GM10266 (cell line): ENCODE data around the gene SLC35F3.

Source experiments
- DNase-seq: peaks from one replicate; pipeline ENCODE4 v3.0.0; 2012; ENCODE audit errors: extremely low spot score
- TF ChIP-seq, protein P1 (sequence below): IDR thresholded peaks from 2 replicates; pipeline ENCODE4 v1.5.1; 2012; ENCODE audit warnings: mild to moderate bottlenecking, low read depth; ENCODE audit not compliant: control insufficient read depth, insufficient read depth; ENCODE audit errors: missing control alignments

The SLC35F3 gene

DNA sequence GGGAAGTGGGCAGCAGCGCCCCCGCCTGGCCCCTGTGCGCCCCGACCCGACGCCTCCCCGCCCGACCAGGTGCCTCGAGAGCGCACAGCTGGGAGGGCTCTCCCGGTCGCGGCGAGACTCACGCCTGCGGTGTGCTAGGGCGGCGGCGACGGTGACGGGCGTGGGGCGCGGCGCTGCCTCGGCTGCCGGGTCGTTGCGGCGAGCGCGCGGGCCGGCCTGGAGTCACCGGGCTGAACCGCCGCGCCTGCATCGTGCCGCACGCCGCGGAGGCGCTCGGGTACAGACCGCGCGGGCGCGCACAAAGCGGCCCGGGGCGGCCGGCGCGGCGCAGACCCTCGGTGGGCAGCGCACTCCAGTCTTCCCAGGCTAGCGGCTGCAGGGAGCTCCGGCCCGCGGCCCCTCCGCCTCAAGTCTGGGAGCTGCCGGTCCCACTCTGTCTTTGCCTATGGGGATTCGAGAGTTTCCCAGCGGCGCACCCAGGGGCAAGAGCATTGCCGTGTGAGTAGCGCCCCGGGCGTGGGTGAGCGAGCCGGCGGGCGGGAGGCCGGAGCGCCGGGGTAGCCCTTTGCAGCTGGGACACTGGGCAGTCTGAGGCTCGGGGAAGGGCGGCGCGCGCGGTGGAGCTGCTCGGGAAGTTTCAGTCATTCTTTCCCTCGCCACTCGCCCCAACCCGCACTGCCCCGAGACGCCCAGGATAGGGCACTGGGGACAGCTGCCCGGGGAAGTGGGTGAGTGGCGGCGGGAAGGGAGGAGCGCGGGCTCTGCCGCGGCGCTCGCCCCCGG is at the start of gene SLC35F3:
SLC35F3 (plus strand) TSS at position 44 of the 783 bp plus-strand sequence.
- TF ChIP-seq, protein P1, sequence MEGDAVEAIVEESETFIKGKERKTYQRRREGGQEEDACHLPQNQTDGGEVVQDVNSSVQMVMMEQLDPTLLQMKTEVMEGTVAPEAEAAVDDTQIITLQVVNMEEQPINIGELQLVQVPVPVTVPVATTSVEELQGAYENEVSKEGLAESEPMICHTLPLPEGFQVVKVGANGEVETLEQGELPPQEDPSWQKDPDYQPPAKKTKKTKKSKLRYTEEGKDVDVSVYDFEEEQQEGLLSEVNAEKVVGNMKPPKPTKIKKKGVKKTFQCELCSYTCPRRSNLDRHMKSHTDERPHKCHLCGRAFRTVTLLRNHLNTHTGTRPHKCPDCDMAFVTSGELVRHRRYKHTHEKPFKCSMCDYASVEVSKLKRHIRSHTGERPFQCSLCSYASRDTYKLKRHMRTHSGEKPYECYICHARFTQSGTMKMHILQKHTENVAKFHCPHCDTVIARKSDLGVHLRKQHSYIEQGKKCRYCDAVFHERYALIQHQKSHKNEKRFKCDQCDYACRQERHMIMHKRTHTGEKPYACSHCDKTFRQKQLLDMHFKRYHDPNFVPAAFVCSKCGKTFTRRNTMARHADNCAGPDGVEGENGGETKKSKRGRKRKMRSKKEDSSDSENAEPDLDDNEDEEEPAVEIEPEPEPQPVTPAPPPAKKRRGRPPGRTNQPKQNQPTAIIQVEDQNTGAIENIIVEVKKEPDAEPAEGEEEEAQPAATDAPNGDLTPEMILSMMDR, result no peak
- DNase-seq, result peak; percentile 18

DNA sequence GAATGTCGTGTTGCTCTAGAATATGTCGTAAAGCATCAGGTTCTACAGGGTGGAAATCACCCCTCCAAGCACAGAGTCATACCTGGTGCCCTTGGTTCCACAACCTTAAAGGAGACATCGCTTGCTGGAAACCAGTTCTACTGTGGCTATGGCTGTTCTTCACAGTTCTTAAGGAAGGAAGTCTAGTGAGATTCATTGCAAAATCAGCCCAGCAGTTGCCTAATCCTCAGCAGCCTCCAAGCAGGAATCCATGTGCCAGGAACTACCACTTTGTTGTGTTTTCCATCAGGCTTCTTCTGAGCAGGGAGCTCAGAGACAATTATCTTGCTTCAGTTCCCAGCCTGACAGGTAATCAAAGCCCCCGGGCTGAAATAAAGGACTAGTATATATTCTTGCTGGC is 45.0 kb upstream of the SLC35F3 start:
- TF ChIP-seq, protein P1, result no peak
- DNase-seq, result no peak

DNA sequence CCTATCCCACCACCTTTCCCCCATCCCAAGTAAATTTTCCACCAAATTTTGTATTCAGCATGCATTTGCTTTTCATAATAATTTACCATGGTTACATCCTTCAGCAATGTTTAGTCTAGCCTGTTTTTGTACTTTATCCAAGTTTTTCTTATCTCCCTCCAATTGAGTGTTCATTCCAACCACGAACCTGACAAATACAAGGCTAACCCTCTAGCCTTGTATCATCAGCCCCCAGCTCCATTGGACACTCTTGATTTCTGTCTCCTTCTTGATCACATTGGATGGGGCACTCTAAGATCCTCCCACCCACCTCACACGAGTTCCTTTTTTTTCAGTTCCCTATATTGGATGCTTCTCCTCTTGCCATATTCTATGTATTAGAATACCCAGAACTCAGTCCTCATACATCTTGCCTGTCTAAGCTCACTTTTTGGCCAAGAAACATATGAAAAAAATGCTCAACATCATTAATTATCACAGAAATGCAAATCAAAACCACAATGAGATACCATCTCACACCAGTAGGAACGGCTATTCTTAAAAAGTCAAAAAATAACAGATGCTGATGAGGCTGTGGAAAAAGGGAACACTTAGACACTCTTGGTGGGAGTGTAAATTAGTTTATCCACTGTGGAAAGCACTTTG is 40.5 kb upstream of the SLC35F3 start:
- no peak for DNase-seq
- TF ChIP-seq, protein P1, result no peak

DNA sequence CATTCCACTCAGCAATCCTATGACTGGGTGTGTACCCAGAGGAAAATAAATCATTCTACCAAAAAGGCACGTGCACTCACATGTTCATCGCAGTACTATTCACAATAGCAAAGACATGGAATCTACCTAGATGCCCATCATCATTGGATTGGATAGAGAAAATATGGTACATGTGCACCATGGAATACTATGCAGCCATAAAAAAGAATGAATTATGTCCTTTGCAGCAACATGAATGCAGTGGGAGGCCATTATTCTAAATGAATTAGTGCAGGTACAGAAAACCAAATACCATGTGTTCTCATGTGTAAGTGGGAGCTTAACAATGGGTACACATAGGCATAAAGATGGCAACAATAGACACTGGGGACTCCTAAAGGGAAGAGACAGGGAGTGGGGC is 39.9 kb upstream of the SLC35F3 start:
- DNase-seq, result no peak
- TF ChIP-seq, protein P1, result no peak

DNA sequence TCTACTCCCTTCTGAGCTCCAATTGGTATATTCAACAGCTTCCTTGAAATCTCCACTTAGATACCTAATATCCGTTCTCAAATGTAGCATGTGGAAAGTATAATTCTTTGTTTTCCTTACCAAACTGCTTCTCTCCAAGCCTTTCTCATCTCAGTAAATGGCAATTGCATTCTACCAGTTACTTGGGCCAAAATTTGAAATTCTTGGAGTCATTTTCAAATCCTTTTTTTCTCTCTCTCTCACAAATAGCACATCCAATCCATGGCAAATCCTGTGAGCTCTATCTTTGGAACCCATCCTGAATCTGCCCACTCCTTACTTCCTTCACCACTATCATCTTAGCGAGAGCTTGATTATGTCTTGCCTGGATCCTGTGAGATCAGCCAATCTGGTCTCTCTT is 39.3 kb upstream of the SLC35F3 start:
- no peak for DNase-seq
- TF ChIP-seq, protein P1, result no peak

DNA sequence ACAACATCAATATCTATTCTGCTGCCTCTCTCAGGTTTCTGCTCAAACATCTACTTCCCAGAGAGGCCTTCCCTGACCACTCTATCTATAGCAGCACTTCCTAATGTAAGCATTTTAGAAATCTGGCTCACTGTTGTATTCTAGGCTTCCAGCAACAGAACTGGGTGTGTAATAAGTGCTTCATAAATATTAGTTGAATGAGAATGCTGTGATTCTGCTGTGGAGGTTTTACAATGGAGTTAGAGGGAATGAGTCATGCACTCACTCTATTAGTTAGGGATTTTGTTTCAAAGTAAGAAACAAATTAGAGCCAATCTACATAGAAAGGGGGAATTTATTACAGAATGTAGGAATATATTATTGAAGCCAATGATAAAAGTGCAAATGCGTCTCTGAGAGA is 38.6 kb upstream of the SLC35F3 start:
- DNase-seq, result no peak
- TF ChIP-seq, protein P1, result no peak

DNA sequence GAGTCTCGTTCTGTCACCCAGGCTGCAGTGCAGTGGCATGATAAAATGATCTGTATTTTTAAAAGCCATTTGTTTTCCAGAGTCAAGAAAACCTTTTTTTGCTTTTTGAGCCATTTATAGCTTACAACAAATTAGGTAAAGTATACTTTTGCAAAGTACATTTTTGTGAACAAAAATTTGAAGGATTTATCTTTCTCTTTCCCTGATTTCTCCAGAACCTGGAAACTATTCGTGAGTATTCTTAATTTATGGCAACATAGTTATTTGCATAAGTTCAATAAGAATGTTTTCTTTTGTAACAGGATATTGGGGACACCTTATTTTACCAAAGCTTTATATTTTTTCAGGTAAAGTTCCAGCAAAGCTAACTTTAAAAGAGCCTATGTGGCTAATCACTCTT is 37.4 kb upstream of the SLC35F3 start:
- DNase-seq, result no peak
- TF ChIP-seq, protein P1, result no peak
